Kasumi-1 (cell line): ENCODE data around the gene SSTR1.
A peak's percentile ranks its signal among the peaks of the same experiment; 100 is the strongest.

ENCODE experiments used
- DNase-seq, 2 experiments: peaks; one replicate each; lab custom pipeline; 2025; lab: John Stamatoyannopoulos, UW

Gene SSTR1

GRCh38 chr14:38238332-38238731 lies 30.6 kb downstream of the SSTR1 start:
- no peak for DNase-seq

GRCh38 chr14:38238878-38239277 lies 31.2 kb downstream of the SSTR1 start:
- DNase-seq: no peak

- DNase-seq: peak; percentile 59 to 72
Observed at GRCh38 chr14:38243696-38244240, 36.1 kb downstream of the SSTR1 start.

- DNase-seq: no peak
Observed at GRCh38 chr14:38248321-38249028, 40.8 kb downstream of the SSTR1 start.

- no peak for DNase-seq
Observed at GRCh38 chr14:38250331-38250730, 42.6 kb downstream of the SSTR1 start.

- no peak for DNase-seq
Observed at GRCh38 chr14:38252066-38252710, 44.5 kb downstream of the SSTR1 start.

GRCh38 chr14:38253676-38254075 lies 46.0 kb downstream of the SSTR1 start:
- DNase-seq: no peak

GRCh38 chr14:38254571-38255407 lies 47.1 kb downstream of the SSTR1 start:
- DNase-seq: no peak

- no peak for DNase-seq
Observed at GRCh38 chr14:38255408-38255672, 47.6 kb downstream of the SSTR1 start.

- DNase-seq: no peak
Observed at GRCh38 chr14:38255673-38256532, 48.2 kb downstream of the SSTR1 start, which contains the start of gene CLEC14A. Gene CLEC14A (minus strand): TSS chr14:38256093. CDS start chr14:38256022, 71 bp downstream.

- DNase-seq: no peak
Observed at GRCh38 chr14:38256533-38256840, 48.8 kb downstream of the SSTR1 start.

GRCh38 chr14:38257507-38257906 lies 49.8 kb downstream of the SSTR1 start:
- no peak for DNase-seq

GRCh38 chr14:38261620-38262019 lies 53.9 kb downstream of the SSTR1 start:
- no peak for DNase-seq
